ENCODE results near the gene CSNK2A1. TPM values are rescaled to one million over a fixed set of nuclear protein-coding genes. Genes with fewer than 3 reads are reported as not detected.

The CSNK2A1 gene
- total RNA-seq, 1 donor, result 117 TPM

DNA sequence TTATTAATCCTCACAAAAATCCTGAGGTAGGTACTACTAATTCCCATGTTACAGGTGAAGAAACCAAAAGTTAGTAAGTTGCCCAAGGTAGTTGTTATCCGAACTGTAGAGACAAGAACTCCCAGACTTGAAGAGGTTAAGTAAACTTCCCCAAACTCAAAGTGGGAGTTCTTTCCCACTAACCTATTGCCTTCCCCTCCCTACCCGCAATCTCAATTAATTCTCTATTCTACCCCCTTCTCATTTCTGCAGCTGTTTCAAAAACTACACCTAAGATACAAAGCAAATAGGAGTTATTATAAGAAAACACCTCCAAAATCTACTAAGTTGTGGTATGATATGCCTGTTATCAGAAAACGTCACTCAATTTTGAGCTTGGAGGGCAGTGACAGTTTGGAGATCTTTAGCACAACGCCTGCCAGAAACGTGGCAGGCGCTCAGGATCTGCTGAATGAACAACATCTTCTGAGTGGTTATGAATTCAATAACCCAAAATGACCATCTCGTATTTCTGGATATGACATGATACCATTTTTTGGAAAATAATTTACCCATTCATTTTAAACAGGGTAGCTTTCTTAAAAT lies 7.1 kb downstream of the CSNK2A1 start:
- no peak for DNase-seq (ENCODE audit: low read depth)
- TF ChIP-seq, protein P1, sequence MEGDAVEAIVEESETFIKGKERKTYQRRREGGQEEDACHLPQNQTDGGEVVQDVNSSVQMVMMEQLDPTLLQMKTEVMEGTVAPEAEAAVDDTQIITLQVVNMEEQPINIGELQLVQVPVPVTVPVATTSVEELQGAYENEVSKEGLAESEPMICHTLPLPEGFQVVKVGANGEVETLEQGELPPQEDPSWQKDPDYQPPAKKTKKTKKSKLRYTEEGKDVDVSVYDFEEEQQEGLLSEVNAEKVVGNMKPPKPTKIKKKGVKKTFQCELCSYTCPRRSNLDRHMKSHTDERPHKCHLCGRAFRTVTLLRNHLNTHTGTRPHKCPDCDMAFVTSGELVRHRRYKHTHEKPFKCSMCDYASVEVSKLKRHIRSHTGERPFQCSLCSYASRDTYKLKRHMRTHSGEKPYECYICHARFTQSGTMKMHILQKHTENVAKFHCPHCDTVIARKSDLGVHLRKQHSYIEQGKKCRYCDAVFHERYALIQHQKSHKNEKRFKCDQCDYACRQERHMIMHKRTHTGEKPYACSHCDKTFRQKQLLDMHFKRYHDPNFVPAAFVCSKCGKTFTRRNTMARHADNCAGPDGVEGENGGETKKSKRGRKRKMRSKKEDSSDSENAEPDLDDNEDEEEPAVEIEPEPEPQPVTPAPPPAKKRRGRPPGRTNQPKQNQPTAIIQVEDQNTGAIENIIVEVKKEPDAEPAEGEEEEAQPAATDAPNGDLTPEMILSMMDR (IDR thresholded peaks at IDR 0.05; ENCODE audit: insufficient read depth, low read depth, low read length), result no peak
- no peak overlapping the region for H3K4me3 ChIP-seq (ENCODE audit: low read depth, low read length)

DNA sequence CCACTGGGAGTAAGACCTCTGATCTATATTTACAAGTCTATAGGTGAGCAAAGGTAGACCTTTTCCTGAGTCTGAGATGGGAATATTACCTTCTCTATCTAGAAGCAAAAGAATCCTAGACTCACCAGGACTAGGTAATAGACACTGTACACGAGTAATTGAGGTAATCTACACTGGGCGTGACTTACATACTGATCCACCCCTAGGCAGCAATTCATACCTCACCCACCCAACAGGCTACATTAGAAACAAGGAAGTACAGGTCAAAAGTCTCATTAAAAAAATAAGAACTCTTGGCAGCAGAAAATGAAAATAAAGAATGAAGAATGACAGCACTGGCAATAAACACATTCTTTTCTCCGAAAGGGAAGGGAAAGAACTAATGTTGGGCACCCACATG lies 7.6 kb downstream of the CSNK2A1 start:
- DNase-seq (ENCODE audit: low read depth), result no peak
- H3K4me3 ChIP-seq (ENCODE audit: low read depth, low read length), result no peak overlapping the region
- TF ChIP-seq, protein P1 (IDR thresholded peaks at IDR 0.05; ENCODE audit: insufficient read depth, low read depth, low read length), result no peak

DNA sequence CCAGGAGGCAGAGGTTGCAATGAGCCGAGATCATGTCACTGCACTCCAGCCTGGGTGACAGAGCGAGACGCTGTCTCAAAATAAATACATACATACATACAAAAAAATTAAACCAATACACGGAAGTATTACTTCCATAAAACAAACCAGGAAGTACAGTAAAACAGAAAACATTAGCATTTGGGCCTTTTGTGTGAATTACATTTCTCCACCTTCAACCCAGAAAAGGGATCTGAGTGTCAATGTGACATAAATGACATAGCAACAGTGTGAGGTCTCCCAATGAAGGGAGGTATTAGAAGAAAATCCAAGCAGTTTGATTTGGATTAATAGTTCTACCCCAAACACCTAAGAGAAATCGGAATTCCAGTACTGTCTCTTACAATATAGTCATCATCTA lies 10.1 kb downstream of the CSNK2A1 start:
- no peak overlapping the region for H3K4me3 ChIP-seq (ENCODE audit: low read depth, low read length)
- no peak for DNase-seq (ENCODE audit: low read depth)
- TF ChIP-seq, protein P1 (IDR thresholded peaks at IDR 0.05; ENCODE audit: insufficient read depth, low read depth, low read length), result no peak

DNA sequence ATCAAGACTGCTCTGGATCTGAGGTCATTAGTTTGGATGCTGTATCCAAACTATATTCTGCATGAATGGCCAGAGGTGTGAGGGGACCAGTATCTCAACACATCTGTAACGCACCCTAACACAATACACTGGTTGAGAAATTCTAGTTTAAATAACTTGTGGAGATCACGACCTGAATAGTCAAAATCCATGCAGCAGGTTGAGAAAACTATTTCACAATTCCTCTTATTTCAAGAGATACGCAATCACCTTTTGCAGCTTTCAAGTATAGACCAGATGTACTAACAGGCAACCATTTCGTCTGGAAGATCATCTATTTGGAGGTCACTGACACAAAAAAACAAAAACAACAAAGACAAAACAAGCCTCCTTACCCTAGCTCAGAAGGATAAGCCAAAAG lies 11.1 kb downstream of the CSNK2A1 start:
- TF ChIP-seq, protein P1 (IDR thresholded peaks at IDR 0.05; ENCODE audit: insufficient read depth, low read depth, low read length), result no peak
- DNase-seq (ENCODE audit: low read depth), result no peak

DNA sequence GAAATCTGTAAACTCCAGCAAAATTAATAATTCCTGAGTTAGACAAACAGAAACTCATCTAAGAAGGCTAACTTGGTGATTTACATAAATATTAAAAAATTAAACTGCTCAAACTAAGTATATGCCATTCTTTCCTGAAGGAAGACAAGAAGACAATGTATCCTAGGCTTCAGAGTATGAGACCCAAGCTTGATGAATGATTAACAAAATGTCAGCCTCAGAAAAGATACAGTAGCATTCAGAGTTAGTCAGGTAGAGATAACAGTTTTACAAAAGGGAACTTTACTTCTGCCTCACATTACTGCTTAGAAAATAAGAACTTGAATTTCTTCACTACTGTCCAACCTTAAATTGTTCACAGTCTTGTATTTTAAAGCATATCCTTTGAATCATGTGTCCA lies 12.0 kb downstream of the CSNK2A1 start:
- DNase-seq (ENCODE audit: low read depth), result no peak
- TF ChIP-seq, protein P1 (IDR thresholded peaks at IDR 0.05; ENCODE audit: insufficient read depth, low read depth, low read length), result no peak
- no peak overlapping the region for H3K4me3 ChIP-seq (ENCODE audit: low read depth, low read length)

More for the DNA sequence above, 11.1 kb downstream of the CSNK2A1 start:
- H3K4me3 ChIP-seq (ENCODE audit: low read depth, low read length), result no peak overlapping the region

DNA sequence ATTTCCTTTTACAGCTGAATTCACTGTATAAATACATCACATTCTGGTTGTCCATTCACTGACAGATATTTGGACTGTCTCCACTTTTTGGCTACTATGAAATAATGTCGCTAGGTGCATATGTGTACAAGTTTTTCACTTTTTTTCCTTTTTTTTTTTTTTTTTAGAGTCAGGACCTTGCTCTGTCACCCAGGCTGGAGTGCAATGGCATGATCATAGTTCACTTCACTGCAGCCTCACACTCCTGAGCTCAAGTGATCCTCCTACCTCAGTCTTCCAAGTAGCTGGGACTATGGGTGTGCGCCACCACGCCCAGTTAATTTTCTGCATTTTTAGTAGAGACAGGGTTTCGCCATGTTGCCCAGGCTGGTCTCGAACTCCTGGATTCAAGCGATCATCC lies 13.3 kb downstream of the CSNK2A1 start:
- no peak overlapping the region for H3K4me3 ChIP-seq (ENCODE audit: low read depth, low read length)
- TF ChIP-seq, protein P1 (IDR thresholded peaks at IDR 0.05; ENCODE audit: insufficient read depth, low read depth, low read length), result no peak
- no peak for DNase-seq (ENCODE audit: low read depth)

All from fibroblast of villous mesenchyme (primary cell).